ELR (cell line): ENCODE results near the gene SIGLEC12.
A peak's percentile ranks its signal among the peaks of the same experiment; 100 is the strongest.

Source experiments
- DNase-seq: peaks from one replicate; pipeline ENCODE4 v3.0.0-alpha.2; 2015; ENCODE audit warnings: low read depth

SIGLEC12 gene

DNA sequence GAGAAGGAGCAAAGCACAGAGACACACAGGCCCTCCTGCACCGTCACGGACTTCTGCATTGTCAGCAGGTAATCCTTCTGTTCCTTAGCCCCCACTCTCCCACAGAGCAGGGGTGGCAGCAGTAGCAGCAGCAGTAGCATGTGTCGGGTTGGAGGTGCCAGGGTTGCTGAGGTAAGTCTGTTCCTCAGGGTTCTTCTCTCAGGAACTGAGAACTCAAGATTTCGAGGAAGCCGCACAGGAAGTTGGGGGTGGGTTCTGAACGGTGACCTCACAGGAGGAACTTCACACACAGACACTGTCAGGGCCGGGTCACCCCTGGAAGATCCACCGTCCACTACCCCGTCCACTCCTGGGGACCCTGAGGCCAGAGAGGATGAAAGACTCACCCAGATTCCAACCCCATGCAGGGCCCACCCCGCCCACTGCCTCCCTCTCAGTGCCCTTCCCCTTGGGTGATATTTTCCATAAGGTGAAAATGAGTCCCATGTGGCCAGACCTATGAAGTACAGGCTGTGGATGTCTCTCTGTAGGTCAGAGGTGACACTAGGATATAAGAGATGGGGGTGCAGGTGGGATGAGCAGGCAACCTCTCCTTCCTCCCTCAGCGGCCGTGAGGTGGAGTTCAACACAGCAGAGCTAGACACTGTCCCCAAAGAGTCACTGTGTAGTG lies at the start of gene SIGLEC12:
Gene SIGLEC12 (minus strand): TSS at position 207 of the 670 bp plus-strand sequence. CDS start 67 bp downstream, at position 140.
- no peak for DNase-seq

DNA sequence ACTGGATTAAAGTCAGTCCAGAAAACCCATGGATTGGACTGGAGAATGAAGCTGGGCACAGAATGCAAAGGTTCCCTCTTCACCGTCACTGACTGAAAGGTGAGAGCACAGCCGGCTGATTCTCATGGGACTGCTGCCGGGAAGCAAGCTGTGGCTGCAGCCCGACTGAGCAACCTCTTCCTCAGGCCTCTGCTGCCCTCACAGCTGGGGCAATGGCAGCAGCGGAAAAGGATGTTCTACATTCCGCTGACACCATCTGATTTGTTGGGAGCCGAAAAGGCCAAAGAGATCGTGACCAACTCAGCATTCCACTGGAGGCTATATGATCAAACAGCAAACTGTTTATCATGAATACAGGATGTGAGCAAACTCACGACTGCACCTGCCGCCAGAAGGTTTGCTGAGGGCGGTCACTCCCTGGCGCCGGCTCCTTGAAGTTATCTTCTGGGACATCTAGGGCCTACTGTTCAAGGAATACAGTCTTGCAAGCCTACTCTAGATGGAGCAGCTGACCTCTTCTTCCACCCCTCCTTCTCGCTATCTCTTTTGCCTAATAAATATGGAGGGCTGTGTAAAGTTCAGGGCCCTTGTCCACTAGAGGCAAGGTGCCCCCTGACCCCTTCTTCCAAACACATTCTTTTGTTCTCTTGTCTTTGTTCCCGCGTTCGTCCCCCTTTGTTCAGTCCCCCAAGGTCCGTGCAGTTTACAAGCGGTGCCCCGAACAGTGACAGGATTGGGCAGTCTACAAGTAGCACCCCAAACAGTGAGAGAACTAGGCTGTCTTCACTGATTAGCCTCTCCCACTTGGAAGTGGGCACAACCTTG lies 49.5 kb upstream of the SIGLEC12 start:
- no peak for DNase-seq

DNA sequence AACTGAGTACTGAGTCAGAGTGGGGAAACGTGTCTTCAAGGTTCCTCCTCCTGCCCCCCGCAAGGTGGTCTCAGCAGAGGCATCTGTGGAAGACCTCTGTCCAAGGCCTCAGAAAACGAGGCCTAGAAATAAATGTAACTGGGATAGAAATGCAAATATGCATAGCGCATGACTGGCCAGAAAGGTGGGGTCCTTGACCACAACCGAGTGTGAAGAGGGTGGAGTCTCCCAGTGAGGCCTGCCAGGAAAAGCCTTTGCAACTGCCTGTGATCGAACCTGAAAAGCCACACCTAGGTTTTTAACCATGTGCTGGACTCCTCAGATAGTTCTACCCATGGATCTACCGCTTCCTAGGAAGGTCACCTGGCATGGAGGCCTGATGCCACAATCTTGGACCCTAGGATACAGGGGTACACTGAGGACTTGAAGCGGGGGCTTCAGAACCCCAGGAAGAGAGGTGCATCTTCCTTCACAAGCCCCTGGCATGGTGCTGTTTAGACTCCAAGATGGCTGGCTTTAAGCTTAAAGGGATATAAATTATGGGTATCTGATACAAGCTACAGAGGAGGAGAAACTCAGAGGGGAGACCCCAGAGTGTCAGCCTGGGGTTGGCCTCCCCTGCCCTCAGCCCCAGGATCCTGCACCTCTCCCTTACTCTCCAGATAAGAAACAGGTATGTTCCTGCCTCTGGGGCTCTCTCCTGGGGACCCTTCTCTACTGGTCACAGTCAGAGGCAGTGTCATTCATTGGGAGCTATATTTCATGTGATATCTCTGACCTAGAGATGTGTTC lies 48.1 kb upstream of the SIGLEC12 start:
- DNase-seq, result no peak

DNA sequence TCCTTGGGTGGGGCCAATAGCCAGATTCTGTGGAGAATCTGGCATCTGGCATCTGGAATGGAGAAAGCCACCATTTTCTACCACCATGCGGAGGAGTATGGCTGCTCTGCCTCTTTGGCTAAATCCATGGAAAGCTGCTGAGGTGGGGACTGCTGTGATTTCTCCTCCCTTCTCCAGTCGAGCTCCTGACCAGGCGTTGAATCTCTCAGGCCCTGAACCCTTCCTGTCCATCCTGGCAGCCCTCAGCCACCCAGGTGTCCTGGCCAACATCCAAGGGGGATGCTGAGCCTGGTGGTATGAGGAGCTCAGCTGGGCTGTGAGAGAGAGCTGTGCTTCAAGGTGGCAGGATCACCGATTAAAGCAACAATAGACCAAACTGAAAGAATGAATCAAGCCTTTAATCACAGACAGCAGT lies 47.3 kb upstream of the SIGLEC12 start:
- no peak for DNase-seq

DNA sequence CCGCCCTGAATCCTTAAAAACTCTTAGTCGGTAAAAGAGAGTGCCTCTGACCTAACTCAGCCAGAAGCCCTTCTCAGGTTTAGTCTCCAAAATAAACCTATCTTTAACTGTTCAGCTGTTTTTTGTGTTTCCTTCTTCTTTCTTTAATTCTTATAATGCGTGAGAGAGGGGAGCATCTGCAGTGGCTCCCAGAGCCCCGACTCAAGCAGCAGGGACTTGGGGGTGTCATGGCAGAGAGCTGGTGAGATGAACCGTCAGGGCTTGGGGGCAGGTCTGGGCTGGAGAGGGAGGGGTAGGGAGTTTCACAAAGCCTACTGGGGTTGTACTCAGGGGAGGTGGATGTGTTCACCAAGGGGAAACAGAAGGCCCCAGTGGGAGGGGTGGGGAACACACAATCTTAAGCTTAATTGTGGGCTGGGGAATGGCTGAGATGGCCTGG lies 46.6 kb upstream of the SIGLEC12 start:
- no peak for DNase-seq

DNA sequence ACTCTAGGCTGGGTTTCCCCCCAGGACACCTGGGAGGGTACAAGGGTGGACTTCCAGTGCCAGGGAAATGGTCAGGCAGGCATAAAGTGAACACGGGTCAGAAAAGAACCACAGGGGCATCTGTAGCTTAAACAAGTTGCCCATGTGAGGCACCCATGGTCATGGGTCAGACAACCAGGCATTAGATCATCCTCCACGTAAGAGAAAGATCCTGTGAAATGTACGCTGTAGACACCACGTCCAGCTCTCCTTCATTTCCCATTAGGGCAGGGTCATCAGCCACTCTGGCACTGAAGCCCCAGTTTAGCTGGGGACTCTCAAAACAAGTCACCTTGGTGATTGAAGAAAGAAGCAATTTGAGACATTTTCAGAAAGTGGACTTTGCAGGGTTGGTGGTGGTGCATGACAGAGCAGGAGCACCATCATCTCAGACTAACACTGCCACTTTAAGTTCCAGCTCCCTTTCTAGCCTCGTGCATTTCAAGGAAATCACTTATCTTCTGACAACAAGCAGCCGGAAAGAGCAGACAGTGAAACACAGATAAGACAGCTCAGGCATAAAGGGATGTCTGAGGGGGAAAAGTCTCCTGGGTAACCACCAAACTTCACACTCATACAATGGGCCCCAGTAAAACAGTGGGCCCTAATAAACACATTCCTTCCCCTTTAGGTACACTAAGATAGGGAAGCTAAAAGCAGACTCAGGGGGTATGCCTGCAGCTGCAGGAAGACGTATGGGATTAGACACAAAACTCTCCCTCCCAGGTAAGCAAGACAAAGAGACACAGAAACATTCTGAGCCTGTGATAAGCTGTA lies 46.0 kb upstream of the SIGLEC12 start:
- DNase-seq, result no peak

DNA sequence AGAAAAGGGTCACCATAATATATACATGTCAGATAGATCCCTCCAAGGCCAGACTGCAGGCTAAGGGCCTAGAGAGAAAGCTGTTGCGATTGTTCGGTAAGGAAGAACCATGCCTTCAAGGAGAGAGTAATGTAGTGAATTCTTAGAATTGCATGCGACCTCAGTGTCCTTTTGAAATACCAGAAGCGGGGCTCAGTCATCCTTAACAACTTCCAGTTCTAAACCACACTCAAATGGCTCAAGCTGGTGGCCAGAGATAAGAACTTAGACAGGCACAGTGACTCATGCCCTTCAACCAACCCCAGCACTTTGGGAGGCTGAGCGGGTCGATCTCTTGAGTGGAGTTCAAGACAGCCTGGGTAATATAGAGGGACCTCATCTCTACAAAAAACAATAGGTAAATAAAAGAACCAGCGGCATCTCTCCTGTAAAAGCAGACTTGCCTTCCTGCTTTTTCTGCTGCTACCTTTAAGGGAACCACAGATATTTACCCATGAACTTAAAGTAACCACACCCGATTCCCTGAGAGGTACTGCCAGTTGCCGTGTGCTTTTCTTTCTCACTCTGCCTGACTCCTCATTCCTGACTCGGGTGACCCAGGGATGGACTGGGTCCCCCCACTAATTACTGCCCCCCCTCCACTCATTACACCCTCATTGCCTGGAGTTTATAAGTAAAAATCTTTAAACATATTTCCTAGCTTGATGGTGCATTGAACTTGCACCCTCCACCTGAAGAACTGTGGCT lies 45.2 kb upstream of the SIGLEC12 start:
- DNase-seq, result peak; percentile 60

DNA sequence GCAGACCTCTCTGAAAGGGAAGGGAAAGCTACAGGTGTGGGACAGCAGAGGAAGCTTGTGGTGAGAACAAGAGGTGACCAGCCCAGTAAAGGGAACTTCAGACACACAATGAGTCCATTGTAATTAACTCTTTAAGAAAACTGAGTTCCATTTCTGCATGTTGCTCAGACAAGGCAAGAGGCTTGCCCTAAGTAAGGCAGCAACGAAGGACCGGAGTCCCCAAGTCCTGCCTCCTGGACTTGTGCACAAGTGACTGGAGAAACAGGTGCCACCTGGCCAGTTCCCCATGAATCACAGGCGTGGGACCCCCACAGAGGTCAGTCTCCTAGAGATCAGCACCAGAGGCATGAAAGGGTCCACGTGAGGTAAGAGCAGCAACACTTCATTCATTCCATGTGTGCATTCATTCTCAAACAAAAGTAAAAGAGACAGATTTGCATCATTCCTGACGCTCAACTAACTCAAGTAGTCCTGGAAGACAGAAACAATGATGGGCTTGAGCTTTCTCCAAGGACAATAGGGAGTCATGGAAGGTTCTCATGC lies 44.6 kb upstream of the SIGLEC12 start:
- DNase-seq, result no peak

DNA sequence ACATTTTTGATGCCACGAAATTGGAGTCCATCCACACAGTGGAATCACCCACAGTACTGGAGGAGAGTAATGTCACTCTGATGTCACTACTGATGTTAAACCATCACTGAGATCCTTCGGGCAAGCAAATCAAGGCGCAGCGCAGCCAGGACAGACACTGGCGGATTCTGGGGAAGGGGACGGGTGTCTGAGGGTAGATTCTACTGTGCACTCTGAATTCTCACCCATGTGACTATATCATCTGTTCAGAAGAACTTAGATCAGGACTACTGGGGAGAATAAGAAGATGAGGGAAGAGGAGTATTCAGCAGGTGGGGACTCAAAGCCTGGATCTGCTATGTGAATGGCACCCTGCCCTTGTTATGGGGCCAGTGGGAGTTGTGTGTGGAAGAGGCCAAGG lies 42.4 kb upstream of the SIGLEC12 start:
- DNase-seq, result no peak

DNA sequence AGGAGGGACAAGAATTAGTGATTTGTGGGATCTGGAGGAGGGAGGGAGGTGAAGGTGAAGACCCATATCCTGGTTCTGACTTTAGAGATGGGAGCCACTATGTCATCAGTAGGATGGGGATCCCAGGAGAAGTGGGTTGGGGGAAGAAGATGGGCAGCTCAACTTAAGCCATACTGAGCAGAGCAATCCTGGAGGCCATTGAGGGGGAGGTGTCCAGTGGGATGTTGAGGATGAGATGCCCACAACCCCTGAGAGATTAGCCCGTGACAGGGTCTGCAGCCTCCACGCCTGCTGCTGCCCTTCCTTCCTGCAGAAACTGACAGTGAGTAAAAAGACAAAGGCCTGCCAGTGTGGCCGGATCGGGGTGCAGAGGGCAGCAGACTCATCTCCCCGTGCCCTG lies 41.1 kb upstream of the SIGLEC12 start:
- DNase-seq, result no peak

DNA sequence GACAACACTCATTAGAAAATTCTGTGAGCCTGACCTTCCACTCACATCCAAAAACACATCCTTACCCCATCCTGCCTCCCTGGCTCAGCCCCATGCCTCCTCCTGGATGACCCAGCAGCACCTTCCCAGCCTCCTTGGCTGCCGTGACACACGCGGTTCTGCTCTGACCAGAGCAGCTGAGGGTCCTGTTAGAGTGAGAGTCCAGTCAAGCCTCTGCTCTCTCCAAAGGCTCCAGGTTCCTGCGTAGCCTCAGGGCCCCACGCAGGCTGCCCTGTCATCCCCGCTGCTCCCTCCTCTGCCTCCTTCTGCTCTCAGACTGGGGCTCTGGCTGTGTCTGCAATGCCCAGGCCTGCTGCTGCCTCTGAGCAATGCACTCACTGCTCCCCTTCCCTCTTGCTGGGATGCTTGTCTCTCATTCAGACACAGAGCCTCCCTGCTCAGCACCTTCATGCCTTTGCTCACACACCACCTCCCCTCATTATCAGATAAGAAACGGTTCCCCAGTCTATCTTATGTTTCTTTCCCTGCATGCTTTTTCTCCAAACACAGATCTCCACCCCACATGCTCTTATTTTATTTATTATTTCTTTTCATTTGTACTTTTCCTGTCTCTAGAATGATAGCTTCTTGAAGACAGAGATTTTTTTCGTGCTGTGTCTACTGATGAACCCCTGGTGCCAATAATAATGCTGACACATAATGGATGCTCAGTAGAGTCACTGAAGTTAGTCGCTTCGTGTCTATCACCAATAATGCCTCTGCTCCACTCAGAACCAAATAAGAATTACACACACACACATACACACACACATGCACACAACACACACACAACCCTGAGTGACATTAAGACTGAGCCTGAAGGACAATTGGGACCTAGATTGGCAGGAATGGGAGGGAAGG lies 40.1 kb upstream of the SIGLEC12 start:
- DNase-seq, result no peak

DNA sequence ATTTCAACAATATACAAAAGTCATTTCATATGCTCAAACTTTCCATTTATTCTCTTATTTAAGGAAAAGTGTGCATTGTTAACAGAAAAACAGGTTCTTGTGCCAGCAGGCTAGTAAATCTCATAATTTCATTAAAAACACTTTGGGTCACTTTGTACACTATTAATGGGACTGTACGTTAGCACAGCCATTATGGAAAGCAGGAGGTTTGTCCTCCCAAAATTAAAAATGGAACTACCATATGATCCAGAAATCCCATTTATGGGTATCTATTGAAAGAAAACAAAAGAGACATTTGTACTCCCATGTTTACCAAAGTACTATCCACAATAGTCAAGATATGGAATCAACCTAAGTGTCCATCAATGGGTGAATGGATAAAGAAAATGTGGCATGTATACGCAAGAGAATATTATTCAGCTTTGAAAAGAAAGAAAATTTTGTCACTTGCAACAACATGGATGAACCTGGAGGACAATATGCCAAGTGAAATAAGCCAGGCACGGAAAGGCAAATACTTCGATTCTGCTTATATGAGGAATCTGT lies 38.3 kb upstream of the SIGLEC12 start:
- DNase-seq, result no peak

DNA sequence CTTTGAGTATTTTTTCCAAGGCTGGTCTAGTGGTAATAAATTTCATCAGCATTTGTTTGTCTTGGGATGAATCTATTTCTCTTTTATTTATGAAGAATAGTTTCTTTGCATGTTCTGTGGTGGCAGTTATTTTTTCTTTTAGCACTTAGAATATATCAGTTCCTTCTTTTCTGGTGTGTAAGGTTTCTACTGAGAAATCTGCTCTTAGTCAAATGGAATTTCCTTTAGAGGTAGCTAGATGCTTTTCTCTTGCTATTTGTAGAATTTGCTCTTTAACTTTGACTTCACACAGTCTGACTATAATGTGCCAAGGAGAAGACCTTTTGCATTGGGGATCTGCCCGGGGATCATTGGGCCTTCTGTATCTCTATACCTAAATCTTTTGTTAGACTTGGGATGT lies 33.9 kb upstream of the SIGLEC12 start:
- no peak for DNase-seq

DNA sequence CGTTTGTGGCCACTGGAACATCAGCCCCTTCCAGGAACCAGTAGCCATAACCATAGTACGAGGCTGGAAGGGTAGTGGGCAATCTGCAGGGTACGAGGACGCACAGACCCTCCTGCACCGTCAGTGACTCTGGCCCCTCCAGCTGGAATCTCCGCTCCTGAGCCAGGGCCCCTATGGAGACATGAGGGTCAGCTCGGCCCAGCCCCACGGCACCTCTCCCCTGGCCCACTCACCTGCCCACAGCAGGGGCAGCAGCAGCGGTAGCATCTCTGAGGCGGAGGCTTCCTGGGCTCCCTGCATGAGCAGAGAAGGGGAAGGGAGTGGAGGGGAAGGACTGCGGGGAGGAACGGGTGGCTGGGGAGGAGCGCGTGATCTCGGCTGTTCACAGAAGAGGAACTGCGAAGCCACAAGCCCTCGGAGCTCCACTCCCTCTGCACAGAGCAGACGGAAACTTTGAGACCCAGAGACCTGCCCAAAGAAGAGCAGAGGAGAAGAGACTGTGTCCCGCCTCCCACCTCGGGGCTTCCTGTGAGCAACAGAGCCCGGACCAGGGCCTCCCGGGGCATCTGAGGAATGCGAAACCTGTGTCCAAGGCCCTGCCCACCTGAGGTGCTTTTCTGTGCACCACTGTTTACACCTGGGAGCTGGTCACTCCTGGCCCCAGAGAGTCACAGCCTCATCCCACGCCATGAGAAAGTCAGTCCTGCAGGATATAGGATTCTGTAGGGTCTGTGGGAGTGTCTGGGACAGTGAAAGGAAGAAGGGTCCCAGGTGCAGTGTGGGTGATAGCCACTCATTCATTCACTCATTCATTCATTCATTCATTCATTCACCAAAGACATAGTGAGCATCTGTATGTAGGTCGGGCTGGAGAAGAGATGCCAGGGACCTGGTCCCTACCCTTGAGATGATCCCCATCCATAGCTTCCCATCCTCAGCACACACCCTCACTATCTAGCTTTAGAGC lies 30.0 kb upstream of the SIGLEC12 start, which contains the start of gene SIGLEC6:
Gene SIGLEC6 (minus strand): TSS at position 322 of the 967 bp plus-strand sequence. CDS start 22 bp downstream, at position 300.
- no peak for DNase-seq

DNA sequence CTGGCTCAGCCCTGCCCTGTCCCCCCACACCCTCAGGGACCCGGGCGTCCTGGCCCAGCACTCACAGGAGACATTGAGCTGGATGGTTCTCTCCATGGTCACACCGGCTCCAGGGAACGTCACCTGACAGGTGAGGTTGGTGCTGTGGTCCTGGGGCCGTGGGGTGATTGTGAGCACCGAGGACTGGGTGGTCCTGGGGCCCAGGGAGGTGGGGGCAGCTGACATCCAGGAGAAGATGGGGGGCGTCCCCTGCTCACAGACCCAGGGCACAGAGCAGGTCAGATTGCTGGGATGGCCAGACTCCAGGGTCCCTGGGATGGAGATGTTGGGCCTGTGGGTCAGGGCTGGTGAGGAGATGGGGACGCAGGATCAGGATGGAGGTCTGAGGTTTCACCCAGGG lies 29.0 kb upstream of the SIGLEC12 start:
- no peak for DNase-seq

DNA sequence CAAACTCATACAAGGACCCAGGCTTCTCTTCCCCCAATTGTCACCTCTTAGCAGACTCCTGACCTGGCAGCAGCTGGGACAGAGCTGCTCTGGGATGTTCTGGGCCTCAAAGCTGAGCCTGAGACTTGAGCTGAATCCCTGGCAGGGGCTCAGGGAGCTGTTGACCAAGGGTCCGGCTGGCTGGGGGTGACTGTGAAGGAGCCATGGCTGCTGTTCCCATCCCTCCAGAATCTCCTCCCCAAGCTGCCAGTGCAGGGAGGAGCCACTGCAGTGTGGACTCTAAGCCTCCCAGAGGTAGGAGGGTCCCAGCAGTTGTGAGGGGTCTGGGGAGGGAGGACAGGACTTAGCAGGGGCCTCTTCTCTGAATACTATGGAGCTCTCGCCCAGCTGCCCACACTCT lies 27.7 kb upstream of the SIGLEC12 start:
- no peak for DNase-seq

DNA sequence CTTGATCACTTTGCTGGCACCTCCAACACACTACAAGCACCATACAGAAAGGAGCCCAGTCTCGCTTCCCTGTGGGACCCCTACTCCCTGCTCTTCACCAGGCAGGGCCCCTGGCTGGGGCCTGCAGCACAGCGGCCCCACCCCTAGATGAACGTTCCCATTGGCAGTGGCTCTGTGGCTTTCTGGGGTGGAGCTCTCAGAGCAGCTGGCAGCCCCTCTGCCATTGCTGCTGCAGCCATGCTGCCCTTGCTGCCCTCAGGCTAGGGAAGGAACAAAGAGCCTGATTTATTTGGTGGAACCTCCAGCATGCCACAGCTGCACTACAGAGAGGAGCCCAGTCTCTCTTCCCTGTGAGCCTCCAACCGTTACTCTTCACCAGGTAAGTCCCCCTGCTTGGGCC lies 24.1 kb upstream of the SIGLEC12 start:
- no peak for DNase-seq

DNA sequence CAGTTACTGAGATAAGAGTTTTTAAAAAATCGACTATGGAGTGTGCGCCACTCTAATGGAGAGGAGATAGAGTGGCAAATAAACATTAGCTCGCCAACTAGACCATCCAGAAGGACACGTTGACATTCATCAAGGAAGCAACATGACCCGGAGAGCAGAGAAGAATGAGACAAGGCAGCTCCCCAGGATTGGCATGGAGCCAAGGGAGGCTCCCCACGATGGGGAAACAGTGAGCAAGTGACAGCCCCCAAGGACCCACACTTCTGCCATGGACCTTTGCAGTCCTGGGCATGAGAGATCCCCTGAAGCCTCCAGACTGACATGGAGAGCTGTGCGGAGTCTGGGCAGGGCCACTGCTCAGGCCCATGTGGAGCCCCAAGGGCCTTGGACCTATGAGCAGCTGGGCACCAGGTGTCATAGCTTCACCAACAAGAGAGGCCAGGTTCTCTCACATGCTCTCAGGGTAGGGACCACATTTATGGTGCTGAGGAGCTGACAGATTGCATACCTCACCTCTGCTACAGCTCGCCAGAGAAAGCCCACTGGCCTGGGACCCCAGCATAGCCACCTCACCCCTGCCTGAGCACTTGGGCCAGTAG lies 23.2 kb upstream of the SIGLEC12 start:
- DNase-seq, result no peak
